Common myeloid progenitor, CD34-positive (primary cell): ENCODE measurements around the gene ARL1. TPM values are rescaled to one million over a fixed set of nuclear protein-coding genes. Genes with fewer than 3 reads are reported as not detected.
A peak's percentile ranks its signal among the peaks of the same experiment; 100 is the strongest.

ENCODE experiments used
- CTCF ChIA-PET: fragments of 350-600 bp; sonication (Branson Sonifier 250); formaldehyde crosslinking; loops from one replicate; lab custom pipeline; 2021; ENCODE audit warnings: antibody characterized with exemption; lab: Charles Lee
- POLR2A ChIA-PET: fragments of 350-600 bp; sonication (Branson Sonifier 250); formaldehyde crosslinking; loops from one replicate; lab custom pipeline; 2021; ENCODE audit warnings: antibody characterized with exemption; lab: Charles Lee
- DNase-seq, 3 donors: peaks; one replicate each; pipeline versions ENCODE4 v3.0.0 to v3.0.0-alpha.2; 2013
- H3K27ac ChIP-seq, 2 experiments: 1 replicate in 1 of 2; 2 replicates in 1 of 2; pipeline ENCODE4 v1.7.0; 2013; ENCODE audit warnings: inconsistent platforms in 2 of 2, low read length in 2 of 2, mild to moderate bottlenecking in 2 of 2, low read depth in 1 of 2, moderate library complexity in 1 of 2; ENCODE audit not compliant: severe bottlenecking in 2 of 2, insufficient read depth in 1 of 2, poor library complexity in 1 of 2
- H3K27me3 ChIP-seq, 5 experiments: replicated peaks in 2 of 5; 1 replicate in 3 of 5; 2 replicates in 2 of 5; pipeline versions ENCODE4 v1.6.1 to v1.7.0; 2013; ENCODE audit warnings: low read length in 4 of 5, mild to moderate bottlenecking in 2 of 5, moderate library complexity in 2 of 5, inconsistent platforms in 1 of 5; ENCODE audit not compliant: insufficient read depth in 5 of 5, control insufficient read depth in 4 of 5
- H3K36me3 ChIP-seq, 4 experiments: 1 replicate in 2 of 4; 2 replicates in 2 of 4; pipeline versions ENCODE4 v1.6.1 to v1.7.0; 2013; ENCODE audit warnings: low read length in 3 of 4, control low read depth in 1 of 4, mild to moderate bottlenecking in 1 of 4; ENCODE audit not compliant: control insufficient read depth in 4 of 4, insufficient read depth in 4 of 4
- H3K4me1 ChIP-seq, 4 experiments: 1 replicate in 3 of 4; 2 replicates in 1 of 4; pipeline versions ENCODE4 v1.6.1 to v1.7.1; 2013; ENCODE audit warnings: low read length in 3 of 4, mild to moderate bottlenecking in 3 of 4, control low read depth in 1 of 4, inconsistent platforms in 1 of 4, moderate library complexity in 1 of 4; ENCODE audit not compliant: control insufficient read depth in 4 of 4, insufficient read depth in 4 of 4; ENCODE audit errors: control extremely low read depth in 1 of 4
- H3K4me3 ChIP-seq, 7 experiments: 1 replicate in 4 of 7; 2 replicates in 3 of 7; pipeline versions ENCODE4 v1.5.1 to v1.7.0; 2013; ENCODE audit warnings: mild to moderate bottlenecking in 7 of 7, low read length in 6 of 7, moderate library complexity in 6 of 7, inconsistent platforms in 2 of 7, low read depth in 2 of 7, control low read depth in 1 of 7; ENCODE audit not compliant: insufficient read depth in 4 of 7, control insufficient read depth in 1 of 7; ENCODE audit errors: extremely low read depth in 1 of 7
- H3K9me3 ChIP-seq, 5 experiments: 1 replicate in 4 of 5; 2 replicates in 1 of 5; pipeline versions ENCODE4 v1.6.1 to v1.7.1; 2013; ENCODE audit warnings: low read length in 4 of 5, mild to moderate bottlenecking in 2 of 5, inconsistent platforms in 1 of 5, low read depth in 1 of 5, moderate library complexity in 1 of 5; ENCODE audit not compliant: control insufficient read depth in 4 of 5, insufficient read depth in 2 of 5; ENCODE audit errors: control extremely low read depth in 1 of 5
- WGBS: methylation state at CpG from one replicate; pipeline ENCODE4 v1.1.5; 2013; ENCODE audit not compliant: insufficient coverage; 5-methylcytosine and 5-hydroxymethylcytosine counted together
- polyA plus RNA-seq: library from polyadenylated mRNA; unstranded; fragments of 120-200 nt; gene quantifications from one replicate; pipeline ENCODE4 v1.2.1, GENCODE V29; 2013

ARL1 gene
- 34.4 TPM for polyA plus RNA-seq

DNA sequence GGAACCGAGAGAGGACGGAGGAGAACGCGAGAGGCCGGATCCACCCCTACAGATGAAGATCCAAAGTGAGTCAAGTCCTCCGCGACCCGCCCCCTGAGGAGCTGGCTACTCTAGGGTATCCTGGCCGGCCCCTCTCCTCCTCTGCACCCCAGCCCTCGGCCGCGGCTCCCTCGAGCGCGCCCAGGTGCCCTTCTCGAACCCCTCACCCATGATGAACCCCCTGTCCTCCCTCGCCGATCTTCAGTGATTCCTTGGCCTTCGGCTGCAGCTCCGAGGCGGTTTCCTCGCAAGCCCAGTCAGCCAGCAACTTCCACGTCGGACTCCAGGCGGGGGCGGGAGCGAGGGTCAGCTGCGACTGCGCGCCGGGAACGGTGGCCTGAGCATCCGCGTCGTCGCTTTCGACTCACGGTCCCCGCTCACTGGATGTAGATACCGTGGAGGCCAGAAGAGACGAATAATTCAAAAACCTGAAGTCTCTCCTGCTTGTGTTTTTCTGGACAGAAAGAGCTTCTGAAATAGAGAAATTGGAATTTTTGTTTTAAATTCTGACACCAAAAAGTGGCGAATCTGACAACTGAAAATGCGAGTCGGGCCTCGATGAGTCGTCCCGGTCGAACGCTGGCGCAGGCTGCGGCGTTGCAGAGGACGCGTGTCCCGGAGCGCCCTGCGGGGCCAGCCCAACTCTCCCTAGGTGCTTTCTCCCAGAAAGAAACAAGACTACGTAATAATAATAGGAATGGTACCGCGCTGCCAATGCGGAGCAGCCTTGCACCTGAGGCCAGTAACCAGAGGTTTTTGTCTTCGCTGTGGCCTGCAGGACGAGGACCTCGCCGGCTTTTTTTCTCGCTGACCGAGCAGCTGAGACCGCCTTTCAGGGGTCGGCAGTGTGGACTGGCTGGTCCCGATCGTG, at the start of gene ARL1:
ARL1 (minus strand) TSS at position 337 of the 910 bp plus-strand sequence; CDS start at position 210, 127 bp downstream.
- H3K9me3 ChIP-seq = no peaks in the 10 kb centered on the region
- H3K27ac ChIP-seq = peak within 1 kb of the TSS; percentile 100
- POLR2A ChIA-PET = interaction anchor here (0.7 to 0.9 kb wide), 2 partner anchors 12 to 253 kb away, joined by 4 read pairs; no protein-coding TSS in a partner anchor
- WGBS = 0% methylated on average over 63 of the region's 71 CpGs
- H3K4me1 ChIP-seq = peaks cover 8 to 12% (median 10%) of the 10 kb centered on the region in 4 experiments
- H3K36me3 ChIP-seq = peaks cover 0 to 2% (median 0%) of the 10 kb centered on the region in 4 experiments
- peak; percentile 90 to 91 (median 91) for DNase-seq
- CTCF ChIA-PET = interaction anchor here (0.9 to 2.3 kb wide), 5 partner anchors 11 to 369 kb away, joined by 3 to 6 read pairs (median 5); no protein-coding TSS in a partner anchor
- no peaks in the 10 kb centered on the region for H3K27me3 ChIP-seq
- peak within 1 kb of the TSS; percentile 89 to 98 (median 96) for H3K4me3 ChIP-seq

GRCh38 chr12:101455685-101456084, 48.1 kb upstream of the ARL1 start:
- H3K4me1 ChIP-seq = peaks cover 0 to 14% (median 6%) of the 10 kb centered on the region in 4 experiments
- ChIA-PET CTCF (no interaction called here), POLR2A (no interaction called here)
- H3K27me3 ChIP-seq = no peaks in the 10 kb centered on the region
- no peaks in the 10 kb centered on the region for H3K36me3 ChIP-seq
- no CpG with 5 or more reads among the region's 4 CpGs for WGBS
- peak in 2 of 3 donors; percentile 6 to 26 for DNase-seq
- H3K4me3 ChIP-seq = no peak overlapping the region
- H3K9me3 ChIP-seq = peaks cover 0 to 4% (median 3%) of the 10 kb centered on the region in 5 experiments
- no peak overlapping the region for H3K27ac ChIP-seq

- no peak for DNase-seq
- H3K9me3 ChIP-seq = no peaks in the 10 kb centered on the region
- POLR2A ChIA-PET = interaction anchor here (0.5 kb wide), 1 partner anchor 9 kb away, joined by 4 read pairs; no protein-coding TSS in a partner anchor
- CTCF ChIA-PET = no interaction called here
- peaks cover 0 to 6% (median 0%) of the 10 kb centered on the region in 4 experiments for H3K4me1 ChIP-seq
- H3K36me3 ChIP-seq = no peaks in the 10 kb centered on the region
- H3K27me3 ChIP-seq = no peaks in the 10 kb centered on the region
- no peak overlapping the region for H3K27ac ChIP-seq
- no peak overlapping the region for H3K4me3 ChIP-seq
These were observed 34.1 kb upstream of the ARL1 start for GRCh38 chr12:101441461-101442224.

DNA sequence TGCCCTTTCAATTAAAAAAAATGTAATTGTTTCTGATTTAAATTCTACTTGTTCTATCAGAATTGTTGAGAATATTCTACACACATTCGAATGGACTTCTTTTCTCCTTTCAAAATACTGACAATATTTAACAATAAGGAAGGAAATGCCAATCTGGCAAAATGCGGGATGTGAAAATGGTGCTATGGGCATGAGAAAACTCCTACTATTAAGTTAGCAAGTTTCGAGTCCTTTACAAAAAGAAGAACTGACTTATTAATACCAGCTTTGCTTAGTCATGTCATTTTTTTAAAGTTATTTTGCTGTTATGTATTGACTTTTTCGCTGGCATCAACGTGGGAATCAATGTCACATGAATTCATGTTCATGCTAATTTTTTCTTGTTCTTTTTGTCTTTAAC, 31.7 kb upstream of the ARL1 start:
- WGBS = 0% methylated on average over 1 of the region's 5 CpGs
- Histone ChIP-seq H3K27me3 (no peaks in the 10 kb centered on the region), H3K36me3 (no peaks in the 10 kb centered on the region), H3K9me3 (no peaks in the 10 kb centered on the region), H3K27ac (no peak overlapping the region), H3K4me1 (peaks cover 0 to 6% (median 0%) of the 10 kb centered on the region in 4 experiments), H3K4me3 (no peak overlapping the region)
- peak in 2 of 3 donors; percentile 12 to 19 for DNase-seq
- CTCF ChIA-PET = no interaction called here
- POLR2A ChIA-PET = no interaction called here

DNA sequence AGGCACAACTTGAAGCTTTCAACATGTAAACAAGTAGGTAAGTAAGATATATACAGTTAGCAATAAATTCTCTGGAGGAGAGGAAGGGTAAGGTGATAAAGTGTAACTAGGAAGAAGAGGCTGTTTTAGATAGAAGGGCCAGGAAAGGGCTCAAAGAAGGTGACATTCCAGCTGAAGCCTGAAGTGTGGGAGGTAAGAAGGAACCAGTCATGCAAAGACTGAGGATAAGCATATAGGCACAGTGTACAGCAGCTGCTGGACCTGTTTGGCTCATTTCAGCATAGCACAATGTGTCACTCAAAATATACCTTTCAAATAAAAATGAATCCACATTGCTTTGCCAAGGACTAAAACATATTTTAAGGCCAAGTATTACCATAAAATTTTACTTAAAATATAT, 28.6 kb upstream of the ARL1 start:
- Histone ChIP-seq H3K27me3 (no peaks in the 10 kb centered on the region), H3K4me3 (no peak overlapping the region), H3K27ac (no peak overlapping the region), H3K4me1 (no peaks in the 10 kb centered on the region), H3K36me3 (no peaks in the 10 kb centered on the region), H3K9me3 (no peaks in the 10 kb centered on the region)
- CTCF ChIA-PET = interaction anchor here (0.5 to 1.0 kb wide), 2 partner anchors 27 to 222 kb away, joined by 3 read pairs; no protein-coding TSS in a partner anchor
- POLR2A ChIA-PET = no interaction called here
- no peak for DNase-seq

DNA sequence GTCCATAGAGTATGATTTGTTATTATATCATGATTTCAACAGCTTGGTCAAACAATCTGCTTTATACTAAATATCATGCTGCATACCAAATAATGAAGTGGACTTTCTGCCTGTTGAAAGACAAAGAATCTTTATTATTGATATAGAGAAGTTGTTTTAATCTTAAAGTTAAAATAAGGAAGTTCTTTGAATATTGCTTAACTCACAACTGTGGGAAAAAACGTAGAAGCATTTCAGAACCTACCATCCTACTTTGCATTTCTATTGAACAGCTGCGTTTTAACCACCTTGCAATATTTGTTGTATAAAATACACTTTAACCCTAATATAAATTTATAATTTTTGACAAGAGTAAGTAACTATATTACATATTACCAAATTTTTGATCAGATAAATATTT, 22.9 kb upstream of the ARL1 start:
- H3K4me1 ChIP-seq = no peaks in the 10 kb centered on the region
- DNase-seq = peak in 1 of 3 donors; percentile 17
- H3K27ac ChIP-seq = no peak overlapping the region
- H3K4me3 ChIP-seq = no peak overlapping the region
- H3K27me3 ChIP-seq = no peaks in the 10 kb centered on the region
- ChIA-PET POLR2A (no interaction called here), CTCF (no interaction called here)
- H3K36me3 ChIP-seq = no peaks in the 10 kb centered on the region
- no peaks in the 10 kb centered on the region for H3K9me3 ChIP-seq
- no CpG with 5 or more reads among the region's 2 CpGs for WGBS
